ACC112 (cell line): ENCODE results near the gene MOGAT2.
"Not testable (repeated sequence)": the region's sequence is repeated elsewhere in the genome, so short reads cannot be mapped to it uniquely, and the experiment has no call there.

Experiments used
- H2AFZ ChIP-seq: fragments of 200-600 bp; sonication (generic); one replicate; pipeline ENCODE4 v1.6.0; 2017; ENCODE audit warnings: antibody characterized with exemption, low read length; ENCODE audit not compliant: unreplicated experiment
- H3K27ac ChIP-seq: fragments of 200-600 bp; sonication (generic); 2 replicates; pipeline ENCODE4 v1.5.1; 2014; ENCODE audit warnings: low read depth, mild to moderate bottlenecking, antibody characterized with exemption, low read length, moderate library complexity
- H3K27me3 ChIP-seq: fragments of 200-600 bp; sonication (generic); 2 replicates; pipeline ENCODE4 v1.6.1; 2014; ENCODE audit warnings: mild to moderate bottlenecking, antibody characterized with exemption, low read length, moderate library complexity, mixed read lengths; ENCODE audit not compliant: insufficient read depth
- H3K36me3 ChIP-seq: fragments of 200-600 bp; sonication (generic); 2 replicates; pipeline ENCODE4 v1.6.1; 2016; ENCODE audit warnings: mild to moderate bottlenecking, antibody characterized with exemption, low read length, moderate library complexity, mixed read lengths; ENCODE audit not compliant: insufficient read depth
- H3K4me1 ChIP-seq: fragments of 200-600 bp; sonication (generic); one replicate; pipeline ENCODE4 v1.6.1; 2016; ENCODE audit warnings: low read length, mixed read lengths; ENCODE audit not compliant: insufficient read depth, unreplicated experiment, control insufficient read depth
- H3K4me3 ChIP-seq: fragments of 200-600 bp; sonication (generic); 2 replicates; pipeline ENCODE4 v1.5.1; 2014; ENCODE audit warnings: mild to moderate bottlenecking, low read depth, low read length
- H3K79me2 ChIP-seq: fragments of 200-600 bp; sonication (generic); one replicate; pipeline ENCODE4 v1.6.0; 2016; ENCODE audit warnings: low read length; ENCODE audit not compliant: control insufficient read depth, unreplicated experiment, insufficient read depth

The MOGAT2 gene

GRCh38 chr11:75734491-75735180, 17.0 kb downstream of the MOGAT2 start:
- peaks cover 25% of the 10 kb centered on the region; the same call in 1 of the 2 replicates for H3K27me3 ChIP-seq
- H3K36me3 ChIP-seq: no peaks in the 10 kb centered on the region
- no peak overlapping the region for H3K4me3 ChIP-seq
- H2AFZ ChIP-seq: no peak overlapping the region
- no peaks in the 10 kb centered on the region for H3K4me1 ChIP-seq
- no peaks in the 10 kb centered on the region for H3K79me2 ChIP-seq
- H3K27ac ChIP-seq: no peak overlapping the region

GRCh38 chr11:75735181-75735845, 17.7 kb downstream of the MOGAT2 start:
- H3K4me3 ChIP-seq: no peak overlapping the region
- no peak overlapping the region for H3K27ac ChIP-seq
- no peak overlapping the region for H2AFZ ChIP-seq
- H3K4me1 ChIP-seq: no peaks in the 10 kb centered on the region
- H3K36me3 ChIP-seq: no peaks in the 10 kb centered on the region
- H3K79me2 ChIP-seq: no peaks in the 10 kb centered on the region
- H3K27me3 ChIP-seq: peaks cover 32% of the 10 kb centered on the region

DNA sequence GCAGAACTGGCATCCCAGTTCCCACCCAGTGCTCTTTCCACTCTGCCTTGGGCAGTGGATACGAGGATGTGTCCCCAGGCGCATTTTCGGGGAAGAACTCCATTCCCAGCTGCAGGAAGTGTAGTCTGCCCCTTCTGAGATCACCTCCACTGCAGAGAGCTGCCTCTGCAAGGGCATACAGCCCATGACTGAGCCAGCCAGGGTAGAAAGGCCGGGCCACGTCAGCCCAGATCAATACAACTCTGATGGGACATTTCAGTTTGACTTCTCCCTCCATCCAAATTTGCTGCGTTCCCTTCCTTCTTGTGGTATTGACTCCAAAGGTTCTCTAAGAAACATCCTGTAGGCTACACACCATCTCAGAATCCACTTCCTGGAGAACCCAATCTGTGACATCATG, 19.7 kb downstream of the MOGAT2 start:
- Histone ChIP-seq H3K36me3 (no peaks in the 10 kb centered on the region), H3K79me2 (no peaks in the 10 kb centered on the region), H2AFZ (no peak overlapping the region), H3K4me1 (no peaks in the 10 kb centered on the region), H3K4me3 (no peak overlapping the region), H3K27ac (no peak overlapping the region), H3K27me3 (peaks cover 38% of the 10 kb centered on the region)

DNA sequence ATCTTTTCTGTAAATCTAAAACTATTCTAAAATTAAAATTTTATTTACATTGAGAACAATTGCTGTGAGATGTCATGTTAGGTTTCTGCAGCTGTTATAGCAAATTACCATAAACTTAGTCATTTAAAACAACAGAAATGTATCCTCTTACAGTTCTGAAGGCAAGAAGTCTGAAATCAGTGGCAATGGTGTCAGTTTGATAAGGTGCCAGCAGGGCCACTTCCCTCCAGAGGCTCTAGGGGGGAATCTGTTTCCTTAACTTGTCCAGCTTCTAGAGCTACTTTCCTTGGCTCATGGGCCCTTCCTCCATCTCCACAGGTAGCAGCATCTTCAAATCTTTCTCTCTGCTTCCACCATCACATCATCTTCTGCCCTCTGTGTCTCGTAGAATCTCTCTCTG, 23.0 kb downstream of the MOGAT2 start:
- Histone ChIP-seq H3K4me3 (no peak overlapping the region), H2AFZ (no peak overlapping the region), H3K36me3 (no peaks in the 10 kb centered on the region), H3K27me3 (peaks cover 62% of the 10 kb centered on the region), H3K79me2 (no peaks in the 10 kb centered on the region), H3K27ac (no peak overlapping the region), H3K4me1 (no peaks in the 10 kb centered on the region)

DNA sequence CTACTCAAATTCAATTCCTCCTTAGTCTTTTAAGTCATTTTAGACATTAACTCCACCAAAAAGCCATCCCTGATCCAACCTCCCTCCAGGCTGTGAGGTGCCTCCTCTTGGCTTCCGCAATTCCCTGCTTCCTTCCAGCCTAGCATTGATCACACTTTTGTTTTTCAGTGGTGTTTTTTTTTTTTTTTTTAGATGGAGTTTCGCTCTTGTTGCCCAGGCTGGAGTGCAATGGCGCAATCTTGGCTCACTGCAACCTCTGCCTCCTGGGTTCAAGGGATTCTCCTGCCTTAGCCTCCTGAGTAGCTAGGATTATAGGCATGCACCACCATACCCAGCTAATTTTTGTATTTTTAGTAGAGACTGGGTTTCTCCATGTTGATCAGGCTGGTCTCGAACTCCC, 25.5 kb downstream of the MOGAT2 start:
- H3K36me3 ChIP-seq, H3K79me2 ChIP-seq, H2AFZ ChIP-seq, H3K4me3 ChIP-seq, H3K4me1 ChIP-seq, H3K27ac ChIP-seq: not testable (repeated sequence)
- H3K27me3 ChIP-seq: peaks cover 64% of the 10 kb centered on the region

DNA sequence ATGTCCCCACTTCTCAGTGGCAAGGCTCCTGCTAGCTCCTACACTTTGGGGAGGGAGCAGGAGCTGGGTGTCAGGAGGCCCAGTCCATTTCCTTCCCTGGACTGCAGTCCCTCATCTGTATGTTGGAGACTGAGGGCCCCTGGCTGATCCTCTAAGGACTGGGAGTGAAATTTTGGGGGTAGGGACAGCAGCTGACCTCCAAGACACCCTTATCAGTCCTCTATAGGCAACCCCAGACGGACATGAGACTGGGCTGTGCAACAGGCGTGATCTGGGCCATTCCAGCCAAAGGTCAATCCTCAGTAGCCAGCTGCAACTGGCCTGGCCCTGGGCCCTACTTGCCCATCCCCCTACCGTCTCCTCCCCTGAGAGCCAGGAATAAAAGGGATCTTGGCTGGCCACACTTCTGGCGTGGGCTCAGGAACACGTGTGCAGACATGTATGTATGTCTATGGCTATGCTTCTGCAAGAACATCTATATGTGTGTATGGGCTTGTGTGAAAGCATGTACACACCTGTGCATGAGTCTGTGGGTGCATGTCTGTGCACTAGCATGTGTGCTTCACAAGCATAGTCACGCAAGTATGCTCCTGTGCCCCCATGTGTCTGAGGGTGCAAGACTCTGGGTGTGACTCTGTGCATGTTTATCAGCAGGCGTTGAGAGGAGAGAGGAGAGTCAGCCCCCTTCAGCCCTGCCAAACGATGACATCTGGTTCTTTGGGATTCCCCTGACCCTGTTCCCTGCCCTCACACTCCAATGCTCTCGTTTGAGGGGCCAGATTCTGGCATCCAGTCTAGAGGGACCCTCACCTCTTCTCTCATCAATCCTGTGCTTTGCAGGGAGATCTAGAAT, 26.3 kb downstream of the MOGAT2 start:
- no peaks in the 10 kb centered on the region for H3K4me1 ChIP-seq
- H3K36me3 ChIP-seq: no peaks in the 10 kb centered on the region
- H3K4me3 ChIP-seq: no peak overlapping the region
- peaks cover 57% of the 10 kb centered on the region for H3K27me3 ChIP-seq
- no peak overlapping the region for H3K27ac ChIP-seq
- no peaks in the 10 kb centered on the region for H3K79me2 ChIP-seq
- H2AFZ ChIP-seq: no peak overlapping the region

- no peaks in the 10 kb centered on the region for H3K36me3 ChIP-seq
- H3K4me3 ChIP-seq: no peak overlapping the region
- no peak overlapping the region for H3K27ac ChIP-seq
- no peaks in the 10 kb centered on the region for H3K79me2 ChIP-seq
- H3K4me1 ChIP-seq: no peaks in the 10 kb centered on the region
- peaks cover 44% of the 10 kb centered on the region for H3K27me3 ChIP-seq
- no peak overlapping the region for H2AFZ ChIP-seq
These were observed 28.2 kb downstream of the MOGAT2 start for GRCh38 chr11:75745807-75746206.

GRCh38 chr11:75748729-75749273, 31.2 kb downstream of the MOGAT2 start:
- not testable (repeated sequence) for H3K36me3 ChIP-seq, H3K79me2 ChIP-seq, H3K27ac ChIP-seq, H3K4me1 ChIP-seq, H3K4me3 ChIP-seq, H2AFZ ChIP-seq
- peaks cover 34% of the 10 kb centered on the region for H3K27me3 ChIP-seq

DNA sequence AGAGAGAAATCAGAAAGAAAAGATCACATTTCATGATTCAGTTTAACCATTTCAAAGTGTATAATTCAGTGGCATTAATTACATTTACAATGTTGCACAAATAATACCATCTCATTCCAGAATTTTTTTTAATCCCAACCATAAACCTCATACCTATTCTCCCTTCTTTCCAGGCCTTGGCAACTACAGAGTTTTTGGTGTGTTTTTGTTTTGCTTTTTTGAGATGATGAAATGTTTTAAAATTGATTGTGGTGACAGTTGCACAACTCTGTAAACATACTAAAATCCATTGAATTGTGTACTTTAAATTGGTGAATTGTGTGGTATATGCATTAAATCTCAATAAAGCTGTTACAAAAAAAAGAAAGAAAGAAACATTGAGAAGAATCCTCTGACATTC, 37.3 kb downstream of the MOGAT2 start:
- H3K79me2 ChIP-seq, H3K4me3 ChIP-seq, H3K36me3 ChIP-seq, H3K4me1 ChIP-seq, H3K27ac ChIP-seq, H3K27me3 ChIP-seq, H2AFZ ChIP-seq: not testable (repeated sequence)

DNA sequence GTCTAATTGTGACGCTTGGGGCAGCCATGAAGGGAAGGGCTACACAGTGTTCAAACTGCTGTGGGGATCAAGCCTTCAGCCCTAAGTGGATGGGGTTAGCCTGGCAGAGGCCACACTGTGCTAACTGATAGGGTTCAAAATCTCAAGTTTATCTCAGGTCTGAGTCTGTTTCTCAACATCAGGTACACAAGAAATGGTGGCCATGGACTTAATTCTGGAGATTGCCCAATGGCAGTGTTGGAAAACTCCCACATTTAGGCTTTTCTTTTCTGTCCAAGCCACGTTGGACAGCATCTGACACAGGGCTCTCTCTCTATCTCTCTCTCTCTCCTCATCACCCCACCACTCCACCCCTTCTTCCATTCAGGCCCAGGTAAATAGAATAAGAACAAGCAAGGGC, 40.0 kb downstream of the MOGAT2 start:
- Histone ChIP-seq H3K79me2 (no peaks in the 10 kb centered on the region), H3K27ac (no peak overlapping the region), H2AFZ (no peak overlapping the region), H3K27me3 (no peaks in the 10 kb centered on the region), H3K4me1 (peaks cover 21% of the 10 kb centered on the region), H3K4me3 (no peak overlapping the region), H3K36me3 (no peaks in the 10 kb centered on the region)
